Effector memory CD4-positive, alpha-beta T cell (primary cell): ENCODE results near the gene GAL3ST1.
"Not testable (repeated sequence)": the region's sequence is repeated elsewhere in the genome, so short reads cannot be mapped to it uniquely, and the experiment has no call there.

Experiments used
- DNase-seq, 3 donors: peaks; one replicate each; pipeline ENCODE4 v3.0.0-alpha.2; 2020
- H3K27ac ChIP-seq: 2 replicates; pipeline ENCODE4 v1.7.0; 2013; ENCODE audit warnings: mild to moderate bottlenecking, low read length, moderate library complexity; ENCODE audit not compliant: insufficient read depth, poor library complexity, severe bottlenecking
- H3K27me3 ChIP-seq: replicated peaks from 2 replicates; pipeline ENCODE4 v1.7.0; 2013; ENCODE audit warnings: mild to moderate bottlenecking, low read length; ENCODE audit not compliant: insufficient read depth, control insufficient read depth, poor library complexity, severe bottlenecking
- H3K36me3 ChIP-seq: 2 replicates; pipeline ENCODE4 v1.7.0; 2013; ENCODE audit warnings: mild to moderate bottlenecking, low read length, moderate library complexity; ENCODE audit not compliant: control insufficient read depth, insufficient read depth
- H3K4me1 ChIP-seq: 2 replicates; pipeline ENCODE4 v1.7.0; 2013; ENCODE audit warnings: low read length, mild to moderate bottlenecking; ENCODE audit not compliant: control insufficient read depth, insufficient read depth, poor library complexity, severe bottlenecking
- H3K4me3 ChIP-seq: 2 replicates; pipeline ENCODE4 v1.7.0; 2013; ENCODE audit warnings: low read length, low read depth, mild to moderate bottlenecking; ENCODE audit not compliant: insufficient read depth, poor library complexity, severe bottlenecking
- H3K9me3 ChIP-seq: 2 replicates; pipeline ENCODE4 v1.7.0; 2013; ENCODE audit warnings: mild to moderate bottlenecking, low read length, moderate library complexity; ENCODE audit not compliant: control insufficient read depth

The GAL3ST1 gene

DNA sequence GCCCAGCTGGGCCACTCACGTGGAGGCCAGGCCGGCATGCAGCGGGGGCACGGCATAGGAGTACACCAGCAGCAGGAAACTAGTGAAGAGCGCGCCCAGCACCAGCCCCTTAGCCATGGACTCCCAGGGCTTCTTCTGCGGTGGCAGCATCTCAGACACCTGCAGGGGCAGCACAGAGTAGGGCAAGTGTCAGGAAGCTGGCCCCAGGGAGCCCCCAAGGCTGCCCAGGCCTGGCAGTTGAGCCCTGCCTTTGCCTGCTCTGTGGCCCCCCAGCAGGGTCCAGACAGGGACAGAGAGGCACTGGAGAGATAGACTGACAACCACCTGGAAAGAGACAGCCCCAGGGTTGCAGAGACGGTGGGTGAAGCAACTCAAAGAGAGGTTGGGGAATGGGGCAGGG is 17.2 kb downstream of the GAL3ST1 start:
- Histone ChIP-seq H3K27me3 (no peaks in the 10 kb centered on the region), H3K4me3 (no peak overlapping the region), H3K36me3 (no peaks in the 10 kb centered on the region), H3K27ac (no peak overlapping the region), H3K9me3 (no peaks in the 10 kb centered on the region), H3K4me1 (no peaks in the 10 kb centered on the region)
- no peak for DNase-seq

DNA sequence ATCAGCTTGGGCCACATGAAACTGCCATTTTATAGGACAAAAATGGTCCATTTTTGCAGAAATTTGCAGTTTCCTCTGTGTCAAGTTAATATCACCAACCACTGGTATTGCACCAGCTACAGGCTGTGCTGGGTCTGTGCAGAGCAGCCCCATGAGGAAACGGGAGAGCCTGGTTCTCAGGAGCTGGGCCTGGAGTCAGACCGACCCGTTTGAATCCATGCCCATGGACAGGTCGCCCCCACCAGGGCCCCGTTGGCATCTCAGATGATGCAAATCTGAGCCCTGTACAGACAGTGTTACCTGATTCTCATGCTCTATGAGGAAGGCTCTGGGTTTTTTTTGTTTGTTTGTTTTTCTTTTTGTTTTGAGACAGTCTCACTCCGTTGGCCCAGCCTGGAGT is 18.1 kb downstream of the GAL3ST1 start:
- H3K4me1 ChIP-seq, result no peaks in the 10 kb centered on the region
- no peaks in the 10 kb centered on the region for H3K36me3 ChIP-seq
- H3K27ac ChIP-seq, result no peak overlapping the region
- no peak overlapping the region for H3K4me3 ChIP-seq
- no peaks in the 10 kb centered on the region for H3K9me3 ChIP-seq
- no peaks in the 10 kb centered on the region for H3K27me3 ChIP-seq
- no peak for DNase-seq

DNA sequence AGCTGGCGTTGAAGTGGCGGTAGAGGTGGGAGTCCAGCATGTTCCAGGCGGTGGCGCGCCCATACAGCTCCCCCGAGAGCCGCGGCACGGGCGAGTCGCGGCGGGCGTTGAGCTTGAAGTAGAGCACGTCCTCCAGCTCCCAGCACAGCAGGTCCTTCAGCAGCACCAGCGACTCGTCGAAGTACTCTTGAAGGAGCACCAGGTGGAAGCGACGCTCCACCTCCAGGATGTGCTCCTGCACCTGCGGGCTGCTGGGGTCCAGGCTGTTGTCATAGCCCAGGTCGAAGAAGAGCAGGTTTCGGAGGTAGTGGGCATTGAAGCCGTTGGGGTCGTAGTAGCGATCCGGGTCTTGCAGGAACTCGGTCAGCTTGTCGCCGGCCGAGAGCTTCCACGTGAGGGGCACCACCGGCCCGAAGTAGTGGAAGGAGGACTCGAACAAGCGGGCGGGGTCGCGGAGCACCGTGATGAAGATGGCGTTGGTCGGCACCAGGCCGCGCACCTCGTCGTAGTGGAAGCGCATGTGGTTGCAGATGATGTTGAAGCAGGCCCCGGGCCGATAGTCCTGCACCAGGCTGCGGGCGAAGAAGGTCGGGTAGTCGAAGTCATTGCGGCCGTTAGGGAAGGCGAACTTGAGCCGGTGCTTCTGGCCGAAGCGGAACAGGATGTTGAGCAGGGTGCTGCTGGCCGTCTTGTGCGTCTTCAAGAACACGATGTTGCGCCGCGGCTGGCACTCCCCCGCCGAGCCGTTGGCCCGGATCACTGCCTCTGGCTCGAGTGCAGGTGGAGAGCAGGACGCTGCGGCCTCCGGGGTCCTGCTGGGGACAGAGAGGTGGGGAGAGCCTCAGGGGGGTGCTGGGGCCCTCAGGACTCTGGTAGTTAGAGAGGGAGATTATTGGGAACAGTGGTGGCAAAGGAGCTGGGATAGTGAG is 18.9 kb downstream of the GAL3ST1 start:
- no peak for DNase-seq
- no peaks in the 10 kb centered on the region for H3K9me3 ChIP-seq
- no peaks in the 10 kb centered on the region for H3K36me3 ChIP-seq
- H3K27ac ChIP-seq, result no peak overlapping the region
- no peaks in the 10 kb centered on the region for H3K4me1 ChIP-seq
- no peaks in the 10 kb centered on the region for H3K27me3 ChIP-seq
- no peak overlapping the region for H3K4me3 ChIP-seq

DNA sequence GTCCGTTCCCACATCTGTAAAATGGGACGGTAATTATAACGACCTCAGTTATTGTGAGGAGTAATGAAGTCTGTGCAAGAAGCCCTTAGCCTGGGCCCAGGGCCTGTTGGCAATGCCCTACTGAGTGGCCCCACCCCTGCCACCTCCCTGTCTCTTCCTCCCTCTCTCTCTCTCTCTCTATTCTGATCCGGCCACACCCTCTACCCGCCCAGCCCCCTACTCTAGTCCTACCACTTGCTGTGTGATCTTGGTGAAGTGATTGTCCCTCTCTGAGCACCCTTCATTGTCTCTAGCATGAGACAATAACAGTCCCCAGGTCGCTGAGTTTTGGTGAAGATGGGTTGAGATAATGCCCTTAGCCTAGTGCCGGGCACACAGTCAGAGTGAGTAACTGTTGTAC is 20.5 kb downstream of the GAL3ST1 start:
- Histone ChIP-seq H3K9me3 (no peaks in the 10 kb centered on the region), H3K36me3 (no peaks in the 10 kb centered on the region)
- no peak for DNase-seq

DNA sequence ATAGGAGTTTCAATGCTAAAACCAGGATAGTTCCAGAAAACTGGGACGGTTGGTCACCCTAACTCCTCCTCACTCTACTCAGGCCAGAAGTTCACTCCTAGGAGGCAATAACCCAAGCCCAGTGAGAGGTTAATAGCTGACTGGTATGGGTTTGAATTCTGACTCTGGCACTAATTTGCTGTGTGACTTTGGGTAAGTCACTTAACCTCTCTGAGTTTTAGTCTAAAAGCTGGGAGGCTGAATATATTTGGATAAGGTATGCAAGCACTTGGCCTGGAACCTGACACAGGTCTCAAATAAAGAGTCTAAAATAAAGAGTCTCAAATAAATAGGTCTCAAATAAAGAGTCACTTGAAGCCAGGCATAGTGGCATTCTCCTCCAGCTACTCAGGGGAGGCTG is 21.7 kb downstream of the GAL3ST1 start:
- DNase-seq, result no peak
- no peak overlapping the region for H3K27ac ChIP-seq
- H3K27me3 ChIP-seq, result no peaks in the 10 kb centered on the region
- no peaks in the 10 kb centered on the region for H3K9me3 ChIP-seq
- no peak overlapping the region for H3K4me3 ChIP-seq
- no peaks in the 10 kb centered on the region for H3K36me3 ChIP-seq
- H3K4me1 ChIP-seq, result no peaks in the 10 kb centered on the region

More for the DNA sequence above, 20.5 kb downstream of the GAL3ST1 start:
- no peak overlapping the region for H3K27ac ChIP-seq
- H3K27me3 ChIP-seq, result no peaks in the 10 kb centered on the region
- H3K4me3 ChIP-seq, result no peak overlapping the region
- H3K4me1 ChIP-seq, result no peaks in the 10 kb centered on the region

DNA sequence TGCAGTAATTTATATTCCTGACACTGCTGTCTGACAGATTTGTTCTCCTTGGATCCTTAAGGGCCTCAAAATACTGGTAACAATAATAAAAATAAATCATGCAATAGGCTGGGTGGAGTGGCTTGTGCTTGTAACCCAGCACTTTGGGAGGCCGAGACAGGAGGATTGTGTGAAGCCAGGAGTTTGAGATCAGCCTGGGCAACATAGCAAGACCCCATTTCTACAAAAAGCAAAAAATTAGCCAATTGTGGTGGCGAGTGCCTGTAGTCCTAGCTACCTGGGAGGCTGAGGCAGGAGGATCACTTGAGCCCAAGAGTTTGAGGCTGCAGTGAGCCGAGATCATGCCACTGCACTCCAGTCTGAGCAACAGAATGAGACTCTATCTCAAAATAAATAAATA is 22.7 kb downstream of the GAL3ST1 start:
- H3K27me3 ChIP-seq, H3K4me1 ChIP-seq, H3K36me3 ChIP-seq: not testable (repeated sequence)

DNA sequence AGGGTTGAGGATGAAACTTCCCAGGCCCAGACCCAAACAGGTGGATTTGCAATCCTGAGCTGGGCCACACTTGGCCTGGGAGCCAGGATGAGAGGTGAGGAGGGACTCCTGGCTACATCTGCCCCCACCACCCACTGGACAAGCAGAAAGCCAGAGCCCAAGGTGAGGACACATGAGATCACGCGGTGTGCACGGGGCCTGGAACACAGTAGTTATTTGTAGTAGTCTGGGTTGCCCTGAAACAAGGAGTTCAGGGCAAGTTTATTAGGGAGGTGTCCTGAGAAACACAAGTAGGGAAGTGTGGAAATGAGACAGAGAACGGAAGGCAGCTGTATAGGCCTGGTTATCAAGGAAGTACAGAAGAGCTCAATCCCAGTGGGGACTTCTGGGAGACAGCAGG is 27.3 kb downstream of the GAL3ST1 start:
- H3K27ac ChIP-seq, result no peak overlapping the region
- no peak for DNase-seq
- peaks cover 4% of the 10 kb centered on the region for H3K27me3 ChIP-seq
- no peaks in the 10 kb centered on the region for H3K9me3 ChIP-seq
- no peaks in the 10 kb centered on the region for H3K36me3 ChIP-seq
- H3K4me1 ChIP-seq, result no peaks in the 10 kb centered on the region
- no peak overlapping the region for H3K4me3 ChIP-seq

More for the DNA sequence above, 22.7 kb downstream of the GAL3ST1 start:
- not testable (repeated sequence) for DNase-seq, H3K9me3 ChIP-seq, H3K4me3 ChIP-seq, H3K27ac ChIP-seq

DNA sequence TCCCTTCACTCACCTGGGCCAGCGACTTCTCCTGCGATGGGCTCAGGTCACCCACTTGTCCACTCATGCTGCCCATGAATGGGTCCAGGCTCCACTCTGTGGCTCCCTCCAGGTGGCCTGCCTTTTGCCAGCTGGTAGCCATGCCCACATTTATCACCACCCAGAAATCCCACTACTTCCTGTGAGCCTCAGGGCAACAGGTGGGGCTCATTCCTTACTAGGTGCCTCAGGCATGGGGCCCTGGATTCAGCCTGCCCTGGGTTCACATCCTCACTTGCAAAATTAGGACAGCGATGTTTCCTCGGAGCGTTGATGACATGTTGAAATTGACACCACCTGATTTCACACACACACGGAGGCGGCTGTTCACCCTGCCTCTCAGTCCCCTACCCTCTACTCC is 27.8 kb downstream of the GAL3ST1 start, which contains the start of gene SEC14L6:
Gene SEC14L6 (minus strand): TSS at position 126 of the 400 bp plus-strand sequence. CDS start 59 bp downstream, at position 67.
- H3K4me1 ChIP-seq, result no peaks in the 10 kb centered on the region
- no peak within 1 kb of the TSS for H3K27ac ChIP-seq
- no peaks in the 10 kb centered on the region for H3K9me3 ChIP-seq
- no peaks in the 10 kb centered on the region for H3K36me3 ChIP-seq
- peaks cover 9% of the 10 kb centered on the region for H3K27me3 ChIP-seq
- no peak for DNase-seq
- H3K4me3 ChIP-seq, result no peak within 1 kb of the TSS

DNA sequence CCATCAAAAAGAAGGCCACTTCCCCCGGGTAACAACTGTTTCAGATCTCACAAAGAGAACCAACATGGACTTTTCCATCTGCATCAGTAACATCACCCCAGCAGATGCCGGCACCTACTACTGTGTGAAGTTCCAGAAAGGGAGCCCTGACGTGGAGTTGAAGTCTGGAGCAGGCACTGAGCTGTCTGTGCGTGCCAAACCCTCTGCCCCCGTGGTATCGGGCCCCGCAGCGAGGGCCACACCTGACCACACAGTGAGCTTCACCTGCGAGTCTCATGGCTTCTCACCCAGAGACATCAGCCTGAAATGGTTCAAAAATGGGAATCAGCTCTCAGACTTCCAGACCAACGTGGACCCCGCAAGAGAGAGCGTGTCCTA is 31.7 kb downstream of the GAL3ST1 start:
- DNase-seq, result no peak
- Histone ChIP-seq H3K4me3 (no peak overlapping the region), H3K27ac (no peak overlapping the region), H3K9me3 (no peaks in the 10 kb centered on the region), H3K27me3 (peaks cover 9% of the 10 kb centered on the region), H3K4me1 (no peaks in the 10 kb centered on the region), H3K36me3 (no peaks in the 10 kb centered on the region)

DNA sequence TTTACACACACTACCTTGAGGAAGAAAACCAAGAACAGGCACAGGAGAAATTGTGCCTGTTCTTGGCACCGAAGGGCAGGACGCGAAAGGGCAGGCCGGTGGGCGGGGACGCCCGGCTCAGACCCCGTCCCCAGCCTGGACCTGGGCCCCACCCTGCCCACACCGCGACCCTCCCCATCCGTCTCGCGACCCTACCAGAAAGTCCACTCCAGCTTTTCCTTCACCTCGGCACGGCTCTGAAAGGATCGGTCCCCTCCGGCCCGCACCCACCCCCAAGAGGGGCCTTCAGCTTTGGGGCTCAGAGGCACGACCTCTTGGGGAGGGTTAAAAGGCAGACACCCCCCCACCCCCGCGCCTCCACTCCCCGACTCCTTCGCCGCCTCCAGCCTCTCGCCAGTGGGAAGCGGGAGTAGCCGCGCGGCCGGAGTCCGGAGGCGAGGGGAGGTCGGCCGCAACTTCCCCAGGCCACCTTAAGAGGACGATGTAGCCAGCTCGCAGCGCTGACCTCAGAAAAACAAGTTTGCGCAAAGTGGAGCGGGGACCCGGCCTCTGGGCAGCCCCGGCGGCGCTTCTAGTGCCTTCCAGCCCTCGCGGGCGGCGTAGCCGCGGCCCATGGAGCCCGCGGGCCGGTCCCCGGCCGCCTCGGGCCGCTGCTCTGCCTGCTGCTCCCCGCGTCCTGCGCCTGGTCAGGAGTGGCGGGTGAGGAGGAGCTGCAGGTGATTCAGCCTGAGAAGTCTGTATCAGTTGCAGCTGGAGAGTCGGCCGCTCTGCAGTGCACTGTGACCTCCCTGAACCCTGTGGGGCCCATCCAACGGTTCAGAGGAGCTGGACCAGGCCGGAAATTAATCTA is 32.3 kb downstream of the GAL3ST1 start:
- Histone ChIP-seq H3K9me3 (no peaks in the 10 kb centered on the region), H3K36me3 (no peaks in the 10 kb centered on the region), H3K27me3 (peaks cover 9% of the 10 kb centered on the region), H3K27ac (no peak overlapping the region), H3K4me3 (no peak overlapping the region), H3K4me1 (no peaks in the 10 kb centered on the region)
- DNase-seq, result no peak
